Endodermal cell (in vitro differentiated cells): Measurements from ENCODE around the gene KAZN. TPM values are rescaled to one million over a fixed set of nuclear protein-coding genes. Genes with fewer than 3 reads are reported as not detected.

Experiments used
- DNase-seq: peaks from one replicate; pipeline ENCODE4 v3.0.0-alpha.2; 2017
- H3K27ac ChIP-seq: 2 replicates; pipeline ENCODE4 v1.5.1; 2013; ENCODE audit warnings: mild to moderate bottlenecking, low read depth, low read length, moderate library complexity
- H3K27me3 ChIP-seq: 2 replicates; pipeline ENCODE4 v1.6.1; 2013; ENCODE audit warnings: mild to moderate bottlenecking, low read length, moderate library complexity; ENCODE audit not compliant: insufficient read depth, control insufficient read depth, poor library complexity, severe bottlenecking
- H3K36me3 ChIP-seq: 2 replicates; pipeline ENCODE4 v1.7.0; 2013; ENCODE audit warnings: mild to moderate bottlenecking, low read length, moderate library complexity; ENCODE audit not compliant: control insufficient read depth, insufficient read depth
- H3K4me1 ChIP-seq: one replicate; pipeline ENCODE4 v1.7.0; 2013; ENCODE audit warnings: low read length; ENCODE audit not compliant: control insufficient read depth, insufficient read depth
- H3K4me3 ChIP-seq: 2 replicates; pipeline ENCODE4 v1.5.1; 2013; ENCODE audit warnings: mild to moderate bottlenecking, low read length, moderate library complexity
- H3K9ac ChIP-seq: 2 replicates; pipeline ENCODE4 v1.6.1; 2013; ENCODE audit warnings: mild to moderate bottlenecking, low read length, moderate library complexity; ENCODE audit not compliant: poor library complexity, severe bottlenecking; ENCODE audit errors: extremely low read depth
- H3K9me3 ChIP-seq: 2 replicates; pipeline ENCODE4 v1.6.1; 2013; ENCODE audit warnings: mild to moderate bottlenecking, low read length, moderate library complexity; ENCODE audit not compliant: control insufficient read depth
- H3K27ac Mint-ChIP-seq: 2 replicates; pipeline ENCODE4 v1.8.0; 2020; ENCODE audit warnings: mixed read lengths
- H3K27me3 Mint-ChIP-seq: 2 replicates; pipeline ENCODE4 v1.8.0; 2021; ENCODE audit warnings: mild to moderate bottlenecking, mixed read lengths; ENCODE audit not compliant: insufficient read depth
- H3K36me3 Mint-ChIP-seq: 2 replicates; pipeline ENCODE4 v1.8.0; 2020; ENCODE audit warnings: low read depth, mixed read lengths
- H3K4me1 Mint-ChIP-seq: 2 replicates; pipeline ENCODE4 v1.8.0; 2020; ENCODE audit warnings: mixed read lengths
- H3K4me3 Mint-ChIP-seq: 2 replicates; pipeline ENCODE4 v1.8.0; 2020; ENCODE audit warnings: mild to moderate bottlenecking, moderate library complexity, mixed read lengths
- H3K9me3 Mint-ChIP-seq: 2 replicates; pipeline ENCODE4 v1.8.0; 2020; ENCODE audit warnings: mild to moderate bottlenecking, mixed read lengths
- CTCF ChIP-seq: fragments of 200-600 bp; sonication (generic); conservative IDR thresholded peaks from 2 replicates; pipeline ENCODE4 v1.5.0; 2021; ENCODE audit warnings: antibody characterized with exemption, mild to moderate bottlenecking
- WGBS, 2 experiments: methylation state at CpG; one replicate each; pipeline versions ENCODE4 v1.1.5 to v1.1.7; 2013; ENCODE audit warnings: missing lambda C conversion rate in 2 of 2, mixed read lengths in 1 of 2; ENCODE audit not compliant: insufficient coverage in 1 of 2, insufficient read length in 1 of 2; 5-methylcytosine and 5-hydroxymethylcytosine counted together
- total RNA-seq, 2 donors: library from RNA; stranded (reverse); fragmentation: NEBNext Ultra II Directional in 1 of 2; extraction: Animal tissue kit (Norgen Biotek cat#: 25700) in 1 of 2; gene quantifications; 2 replicates in 1 of 2; 3 replicates in 1 of 2; pipeline ENCODE4 v1.2.1, GENCODE V29; 2021

KAZN gene
- total RNA-seq, 2 donors from 2014 or later: 12.4 to 13.9 TPM

GRCh38 chr1:14873677-14874076, 275.2 kb downstream of the KAZN start:
- no peak for TF ChIP-seq CTCF
- H3K36me3 ChIP-seq: no peaks in the 10 kb centered on the region
- Mint-ChIP-seq H3K4me3 (no peak overlapping the region), H3K27me3 (peaks cover 8% of the 10 kb centered on the region), H3K36me3 (no peaks in the 10 kb centered on the region), H3K9me3 (no peaks in the 10 kb centered on the region), H3K27ac (no peak overlapping the region), H3K4me1 (peaks cover 16% of the 10 kb centered on the region)
- peaks cover 5% of the 10 kb centered on the region for H3K4me1 ChIP-seq
- no peak overlapping the region for H3K9ac ChIP-seq
- H3K4me3 ChIP-seq: no peak overlapping the region
- DNase-seq: no peak
- no peaks in the 10 kb centered on the region for H3K9me3 ChIP-seq
- peaks cover 27% of the 10 kb centered on the region for H3K27me3 ChIP-seq
- no peak overlapping the region for H3K27ac ChIP-seq
- WGBS, 2 experiments: 93% methylated on average over 4 of the region's 4 CpGs

- Histone ChIP-seq H3K4me3 (no peak overlapping the region), H3K36me3 (no peaks in the 10 kb centered on the region), H3K27me3 (peaks cover 27% of the 10 kb centered on the region), H3K9me3 (no peaks in the 10 kb centered on the region), H3K4me1 (peaks cover 5% of the 10 kb centered on the region), H3K9ac (no peak overlapping the region), H3K27ac (no peak overlapping the region)
- 64 to 72% methylated on average over 6 to 11 of the region's 11 CpGs for WGBS, 2 experiments
- Mint-ChIP-seq H3K27me3 (peaks cover 8% of the 10 kb centered on the region), H3K9me3 (no peaks in the 10 kb centered on the region), H3K4me1 (peaks cover 16% of the 10 kb centered on the region), H3K4me3 (no peak overlapping the region), H3K27ac (no peak overlapping the region), H3K36me3 (no peaks in the 10 kb centered on the region)
- TF ChIP-seq CTCF: no peak
- DNase-seq: peak; percentile 68
These were observed 277.3 kb downstream of the KAZN start for GRCh38 chr1:14875524-14876509.

- Histone ChIP-seq H3K9ac (no peak overlapping the region), H3K27ac (no peak overlapping the region), H3K27me3 (peaks cover 27% of the 10 kb centered on the region), H3K9me3 (no peaks in the 10 kb centered on the region), H3K4me1 (peaks cover 5% of the 10 kb centered on the region), H3K36me3 (no peaks in the 10 kb centered on the region), H3K4me3 (no peak overlapping the region)
- 98% methylated on average over 1 of the region's 1 CpG; no CpG with 5 or more reads in 1 of the 2 experiments for WGBS, 2 experiments
- Mint-ChIP-seq H3K27ac (no peak overlapping the region), H3K27me3 (peaks cover 8% of the 10 kb centered on the region), H3K4me3 (no peak overlapping the region), H3K4me1 (peaks cover 12% of the 10 kb centered on the region), H3K9me3 (no peaks in the 10 kb centered on the region), H3K36me3 (no peaks in the 10 kb centered on the region)
- no peak for DNase-seq
- no peak for TF ChIP-seq CTCF
These were observed 278.3 kb downstream of the KAZN start for GRCh38 chr1:14876747-14877146.
